Stomach (tissue), 4 donors: ENCODE measurements around the gene AFDN.

Experiments
- CTCF ChIP-seq, 7 experiments: fragments of 450-650 bp in 4 of 7; fragments of 200-600 bp in 3 of 7; sonication (generic) in 3 of 7; IDR thresholded peaks; one replicate each; pipeline ENCODE4 v1.5.1; 2016 to 2019; ENCODE audit warnings: antibody characterized with exemption in 7 of 7, control low read depth in 2 of 7, mild to moderate bottlenecking in 1 of 7
- EP300 ChIP-seq: sonication (generic); formaldehyde crosslinking; IDR thresholded peaks from one replicate; pipeline ENCODE4 v1.6.1; 2017; ENCODE audit warnings: antibody characterized with exemption

GRCh38 chr6:167798453-167798852 lies 28.3 kb upstream of the AFDN start:
- no peak for TF ChIP-seq CTCF (IDR thresholded peaks at IDR 0.05)
- no peak for TF ChIP-seq EP300
